Loucy (cell line): ENCODE data around the gene ZNF587B.
"Not testable (repeated sequence)": the region's sequence is repeated elsewhere in the genome, so short reads cannot be mapped to it uniquely, and the experiment has no call there.

Source experiments
- H2AFZ ChIP-seq: fragments of 200-600 bp; sonication (generic); 2 replicates; pipeline ENCODE4 v1.6.0; 2016; ENCODE audit warnings: antibody characterized with exemption, mild to moderate bottlenecking, low read length, moderate library complexity
- H3F3A ChIP-seq: fragments of 200-600 bp; 2 replicates; pipeline ENCODE4 v1.6.0; 2016; ENCODE audit warnings: antibody characterized with exemption, low read depth, mild to moderate bottlenecking
- H3K27me3 ChIP-seq: fragments of 200-600 bp; sonication (generic); 2 replicates; pipeline ENCODE4 v1.6.1; 2014; ENCODE audit warnings: low read length, mild to moderate bottlenecking; ENCODE audit not compliant: insufficient read depth, poor library complexity, severe bottlenecking
- H3K36me3 ChIP-seq: fragments of 200-600 bp; sonication (generic); 2 replicates; pipeline ENCODE4 v1.6.1; 2016; ENCODE audit warnings: low read length; ENCODE audit not compliant: insufficient read depth
- H3K4me1 ChIP-seq: fragments of 200-600 bp; sonication (generic); 2 replicates; pipeline ENCODE4 v1.5.1; 2014; ENCODE audit warnings: low read length, mild to moderate bottlenecking; ENCODE audit not compliant: insufficient read depth, poor library complexity, severe bottlenecking
- H3K4me2 ChIP-seq: fragments of 200-600 bp; sonication (generic); 2 replicates; pipeline ENCODE4 v1.6.0; 2014; ENCODE audit warnings: antibody characterized with exemption, low read length, low read depth, mild to moderate bottlenecking; ENCODE audit not compliant: poor library complexity, severe bottlenecking
- H3K4me3 ChIP-seq: fragments of 200-600 bp; sonication (generic); 2 replicates; pipeline ENCODE4 v1.5.1; 2014; ENCODE audit warnings: low read length, mild to moderate bottlenecking, mixed read lengths; ENCODE audit not compliant: poor library complexity, severe bottlenecking
- H3K79me2 ChIP-seq: fragments of 200-600 bp; sonication (generic); 2 replicates; pipeline ENCODE4 v1.6.1; 2014; ENCODE audit warnings: low read length; ENCODE audit not compliant: insufficient read depth
- H3K9ac ChIP-seq: fragments of 200-600 bp; sonication (generic); 2 replicates; pipeline ENCODE4 v1.6.0; 2014; ENCODE audit warnings: mild to moderate bottlenecking, low read depth, low read length, moderate library complexity; ENCODE audit not compliant: poor library complexity, severe bottlenecking
- H3K9me2 ChIP-seq: fragments of 200-600 bp; sonication (generic); replicated peaks from 2 replicates; pipeline ENCODE4 v1.6.1; 2016; ENCODE audit warnings: low read depth, low read length, mixed read lengths
- H3K9me3 ChIP-seq: fragments of 200-600 bp; sonication (generic); 2 replicates; pipeline ENCODE4 v1.6.1; 2014; ENCODE audit warnings: mild to moderate bottlenecking, antibody characterized with exemption, low read length, low read depth; ENCODE audit not compliant: insufficient read depth
- H4K20me1 ChIP-seq: fragments of 200-600 bp; sonication (generic); 2 replicates; pipeline ENCODE4 v1.6.0; 2014; ENCODE audit warnings: antibody characterized with exemption, low read length, mild to moderate bottlenecking; ENCODE audit not compliant: insufficient read depth, poor library complexity, severe bottlenecking
- EZH2phosphoT487 ChIP-seq: fragments of 200-600 bp; IDR thresholded peaks from 2 replicates; pipeline ENCODE4 v1.6.1; 2018; ENCODE audit warnings: antibody characterized with exemption, mild to moderate bottlenecking, moderate library complexity, borderline replicate concordance
- TF ChIP-seq, protein P1 (sequence below): fragments of 200-600 bp; sonication (generic); conservative IDR thresholded peaks from 2 replicates; pipeline ENCODE4 v1.5.1; 2014; ENCODE audit warnings: mild to moderate bottlenecking, antibody characterized with exemption, low read length

The ZNF587B gene

DNA sequence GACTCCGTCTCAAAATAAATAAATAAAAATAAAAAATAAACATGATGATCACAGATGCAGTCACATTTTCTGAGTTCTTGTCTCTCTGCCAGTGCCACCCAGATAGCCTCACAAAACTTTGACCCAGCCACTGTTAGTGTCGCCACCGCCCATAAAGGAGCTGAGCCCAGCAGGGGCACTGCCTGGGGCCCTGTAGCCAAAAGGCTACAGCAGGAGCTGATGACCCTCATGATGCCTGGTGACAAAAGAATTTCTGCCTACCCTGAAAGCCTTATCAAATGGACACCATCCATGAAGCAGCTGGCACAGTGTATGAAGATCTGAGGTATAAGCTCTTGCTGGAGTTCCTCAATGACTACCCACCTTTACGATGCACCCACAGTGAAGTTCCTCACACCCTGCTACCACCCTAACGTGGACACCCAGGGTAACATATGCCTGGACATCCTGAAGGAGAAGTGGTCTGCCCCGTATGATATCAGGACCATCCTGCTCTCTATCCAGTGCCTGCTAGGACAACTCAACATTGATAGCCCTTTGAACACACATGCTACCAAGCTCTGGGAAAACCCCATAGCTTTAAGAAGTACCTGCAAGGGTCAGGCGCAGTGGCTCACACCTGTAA, 37.9 kb downstream of the ZNF587B start:
- Histone ChIP-seq H3K9ac (no peak overlapping the region), H3K9me2 (no peaks in the 10 kb centered on the region), H3K36me3 (peaks cover 41% of the 10 kb centered on the region; the same call in 1 of the 2 replicates), H3K27me3 (no peaks in the 10 kb centered on the region), H2AFZ (no peak overlapping the region), H3K9me3 (peaks cover 8% of the 10 kb centered on the region; the same call in 1 of the 2 replicates), H3K79me2 (no peaks in the 10 kb centered on the region; the same call in 1 of the 2 replicates), H3K4me2 (no peak overlapping the region), H3F3A (no peaks in the 10 kb centered on the region), H4K20me1 (no peaks in the 10 kb centered on the region), H3K4me1 (no peaks in the 10 kb centered on the region), H3K4me3 (no peak overlapping the region)
- TF ChIP-seq, protein P1, sequence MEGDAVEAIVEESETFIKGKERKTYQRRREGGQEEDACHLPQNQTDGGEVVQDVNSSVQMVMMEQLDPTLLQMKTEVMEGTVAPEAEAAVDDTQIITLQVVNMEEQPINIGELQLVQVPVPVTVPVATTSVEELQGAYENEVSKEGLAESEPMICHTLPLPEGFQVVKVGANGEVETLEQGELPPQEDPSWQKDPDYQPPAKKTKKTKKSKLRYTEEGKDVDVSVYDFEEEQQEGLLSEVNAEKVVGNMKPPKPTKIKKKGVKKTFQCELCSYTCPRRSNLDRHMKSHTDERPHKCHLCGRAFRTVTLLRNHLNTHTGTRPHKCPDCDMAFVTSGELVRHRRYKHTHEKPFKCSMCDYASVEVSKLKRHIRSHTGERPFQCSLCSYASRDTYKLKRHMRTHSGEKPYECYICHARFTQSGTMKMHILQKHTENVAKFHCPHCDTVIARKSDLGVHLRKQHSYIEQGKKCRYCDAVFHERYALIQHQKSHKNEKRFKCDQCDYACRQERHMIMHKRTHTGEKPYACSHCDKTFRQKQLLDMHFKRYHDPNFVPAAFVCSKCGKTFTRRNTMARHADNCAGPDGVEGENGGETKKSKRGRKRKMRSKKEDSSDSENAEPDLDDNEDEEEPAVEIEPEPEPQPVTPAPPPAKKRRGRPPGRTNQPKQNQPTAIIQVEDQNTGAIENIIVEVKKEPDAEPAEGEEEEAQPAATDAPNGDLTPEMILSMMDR: no peak
- TF ChIP-seq EZH2phosphoT487: no peak

DNA sequence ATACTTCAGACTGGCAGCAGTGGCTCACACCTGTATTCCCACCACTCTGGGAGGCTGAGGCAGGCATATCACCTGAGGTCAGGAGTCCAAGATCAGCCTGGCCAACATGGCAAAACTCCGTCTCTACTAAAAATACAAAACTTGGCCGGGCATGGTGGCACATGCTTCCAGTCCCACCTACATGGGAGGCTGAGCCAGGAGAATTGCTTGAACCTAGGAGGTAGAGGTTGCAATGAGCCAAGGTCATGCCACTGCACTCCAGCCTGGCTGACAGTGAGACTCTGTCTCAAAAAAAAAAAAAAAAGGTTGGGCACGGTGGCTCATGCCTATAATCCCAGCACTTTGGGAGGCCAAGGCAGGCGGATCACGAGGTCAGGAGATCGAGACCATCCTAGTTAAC, 39.6 kb downstream of the ZNF587B start:
- not testable (repeated sequence) for H3K79me2 ChIP-seq, H3F3A ChIP-seq
- H3K36me3 ChIP-seq: peaks cover 50% of the 10 kb centered on the region; the same call in 1 of the 2 replicates

DNA sequence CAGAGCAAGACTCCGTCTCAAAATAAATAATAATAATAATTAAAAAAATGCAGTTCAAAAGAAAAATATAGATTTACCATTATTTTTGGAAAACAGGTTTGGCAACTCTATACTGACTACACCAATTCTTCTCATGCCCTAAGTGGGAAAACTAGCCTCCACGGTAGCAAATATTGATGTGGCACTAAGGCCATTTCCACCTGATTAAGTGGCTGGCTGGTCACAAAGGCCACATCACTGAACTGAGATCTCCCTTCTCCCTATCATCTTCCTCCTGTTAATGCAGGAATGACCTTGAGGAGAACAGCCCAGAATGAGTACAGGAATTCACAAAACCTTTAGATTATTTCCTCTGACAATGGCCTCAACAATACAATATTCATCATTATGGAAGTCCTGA, 40.1 kb downstream of the ZNF587B start:
- Histone ChIP-seq H3K4me3 (no peak overlapping the region), H4K20me1 (no peaks in the 10 kb centered on the region), H3K4me2 (no peak overlapping the region), H3K4me1 (no peaks in the 10 kb centered on the region), H3K79me2 (no peaks in the 10 kb centered on the region; the same call in 1 of the 2 replicates), H2AFZ (no peak overlapping the region), H3K9ac (no peak overlapping the region), H3F3A (no peaks in the 10 kb centered on the region), H3K9me2 (no peaks in the 10 kb centered on the region), H3K27me3 (no peaks in the 10 kb centered on the region), H3K9me3 (peaks cover 18% of the 10 kb centered on the region; the same call in 1 of the 2 replicates), H3K36me3 (peaks cover 46% of the 10 kb centered on the region; the same call in 1 of the 2 replicates)
- TF ChIP-seq, protein P1: no peak
- TF ChIP-seq EZH2phosphoT487: no peak

More for the DNA sequence above, 39.6 kb downstream of the ZNF587B start:
- H3K9ac ChIP-seq, H2AFZ ChIP-seq, H3K4me1 ChIP-seq, H3K27me3 ChIP-seq, H3K4me2 ChIP-seq, H4K20me1 ChIP-seq, H3K9me2 ChIP-seq, H3K4me3 ChIP-seq: not testable (repeated sequence)
- peaks cover 18% of the 10 kb centered on the region; the same call in 1 of the 2 replicates for H3K9me3 ChIP-seq

DNA sequence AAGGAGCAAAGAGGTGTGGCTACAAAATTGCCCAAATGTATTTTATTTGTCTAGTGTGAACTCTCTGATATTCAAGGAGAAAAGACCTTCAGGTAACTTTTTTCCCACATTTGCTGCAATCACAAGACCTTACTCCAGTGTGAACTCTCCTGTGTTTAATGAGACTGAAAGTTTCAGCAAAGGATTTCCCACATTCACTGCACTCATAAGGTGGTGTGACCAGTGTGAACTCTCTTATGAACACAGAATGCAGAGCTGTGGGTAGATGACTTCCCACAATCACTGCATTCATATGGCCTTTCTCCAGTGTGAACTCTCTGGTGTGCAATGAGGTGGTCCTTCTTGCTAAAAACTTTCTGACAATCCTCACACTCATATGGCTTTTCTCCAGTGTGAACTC, 42.4 kb downstream of the ZNF587B start:
- TF ChIP-seq EZH2phosphoT487: no peak
- TF ChIP-seq, protein P1: no peak
- H3K79me2 ChIP-seq: peaks cover under 1% of the 10 kb centered on the region; the same call in 1 of the 2 replicates
- peaks cover 56% of the 10 kb centered on the region; the same call in 1 of the 2 replicates for H3K36me3 ChIP-seq
- peaks cover 18% of the 10 kb centered on the region; the same call in 1 of the 2 replicates for H3K9me3 ChIP-seq
- H3K9ac ChIP-seq: no peak overlapping the region
- no peaks in the 10 kb centered on the region for H3F3A ChIP-seq
- H3K27me3 ChIP-seq: no peaks in the 10 kb centered on the region
- H4K20me1 ChIP-seq: no peaks in the 10 kb centered on the region
- no peaks in the 10 kb centered on the region for H3K4me1 ChIP-seq
- no peak overlapping the region for H2AFZ ChIP-seq
- H3K9me2 ChIP-seq: no peaks in the 10 kb centered on the region
- no peak overlapping the region for H3K4me3 ChIP-seq
- no peak overlapping the region for H3K4me2 ChIP-seq

DNA sequence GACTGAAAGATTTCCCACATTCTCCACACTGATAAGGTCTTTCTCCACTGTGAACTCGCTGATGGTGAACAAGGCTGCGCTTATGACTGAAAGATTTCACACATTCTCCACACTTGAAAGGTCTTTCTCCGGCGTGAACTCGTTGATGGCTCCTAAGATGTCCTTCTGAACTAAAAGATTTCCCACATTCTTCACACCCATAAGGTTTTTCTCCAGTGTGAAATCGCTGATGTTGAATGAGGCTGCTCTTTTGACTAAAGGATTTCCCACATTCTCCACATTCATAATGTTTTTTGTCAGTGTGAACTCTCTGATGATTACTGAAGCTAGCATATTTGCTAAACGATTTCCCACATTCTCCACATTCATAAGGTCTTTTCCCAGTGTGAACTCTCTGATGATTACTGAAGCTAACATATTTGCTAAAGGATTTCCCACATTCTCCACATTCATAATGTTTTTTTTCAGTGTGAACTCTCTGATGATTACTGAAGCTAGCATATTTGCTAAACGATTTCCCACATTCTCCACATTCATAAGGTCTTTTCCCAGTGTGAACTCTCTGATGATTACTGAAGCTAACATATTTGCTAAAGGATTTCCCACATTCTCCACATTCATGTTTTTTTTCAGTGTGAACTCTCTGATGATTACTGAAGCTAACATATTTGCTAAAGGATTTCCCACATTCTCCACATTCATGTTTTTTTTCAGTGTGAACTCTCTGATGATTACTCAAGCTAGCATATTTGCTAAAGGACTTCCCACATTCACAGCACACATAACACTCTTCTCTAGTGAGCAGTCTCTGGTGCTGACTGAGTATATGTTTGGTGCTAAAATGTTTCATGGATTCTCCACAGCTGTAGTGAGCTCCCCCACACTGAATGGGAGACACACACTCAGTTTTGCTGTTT, 44.0 kb downstream of the ZNF587B start:
- H4K20me1 ChIP-seq, H2AFZ ChIP-seq, H3K27me3 ChIP-seq, H3K9me2 ChIP-seq, H3K79me2 ChIP-seq, H3K4me3 ChIP-seq, H3F3A ChIP-seq, H3K4me2 ChIP-seq, H3K4me1 ChIP-seq, H3K9ac ChIP-seq: not testable (repeated sequence)
- Histone ChIP-seq H3K9me3 (peaks cover 18% of the 10 kb centered on the region; the same call in 1 of the 2 replicates), H3K36me3 (peaks cover 54% of the 10 kb centered on the region; the same call in 1 of the 2 replicates)
